Activated CD8-positive, alpha-beta T cell treated with anti-CD3 and anti-CD28 coated beads, Interleukin-2, amount 10 ng/mL, durations not matched to agents 7 days and 5 days (primary cell): ENCODE data around the gene AAGAB. TPM values are rescaled to one million over a fixed set of nuclear protein-coding genes. Genes with fewer than 3 reads are reported as not detected.
A peak's percentile ranks its signal among the peaks of the same experiment; 100 is the strongest.

ENCODE experiments used
- ATAC-seq: fragments of 150-1000 bp; cut with Tn5 transposase; one replicate; pipeline ENCODE4 v1.10.0; 2021; ENCODE audit warnings: moderate library complexity
- CTCF ChIA-PET: fragments of 350-600 bp; sonication (Branson Sonifier 250); formaldehyde crosslinking; loops from one replicate; lab custom pipeline; 2021; ENCODE audit warnings: antibody characterized with exemption; lab: Charles Lee
- POLR2A ChIA-PET: fragments of 350-600 bp; sonication (Branson Sonifier 250); formaldehyde crosslinking; loops from one replicate; lab custom pipeline; 2021; ENCODE audit warnings: antibody characterized with exemption; lab: Charles Lee
- DNase-seq: peaks from one replicate; pipeline ENCODE4 v3.0.0-alpha.2; 2020
- H3K27ac Mint-ChIP-seq: one replicate; pipeline ENCODE4 v1.8.0; 2021; ENCODE audit warnings: mild to moderate bottlenecking, mixed read lengths
- H3K27me3 Mint-ChIP-seq: one replicate; pipeline ENCODE4 v1.8.0; 2021; ENCODE audit warnings: low read depth, mixed read lengths
- H3K36me3 Mint-ChIP-seq: one replicate; pipeline ENCODE4 v1.8.0; 2021; ENCODE audit warnings: low read depth, mixed read lengths
- H3K4me1 Mint-ChIP-seq: one replicate; pipeline ENCODE4 v1.8.0; 2021; ENCODE audit warnings: low read depth, mixed read lengths
- H3K4me3 Mint-ChIP-seq: one replicate; pipeline ENCODE4 v1.8.0; 2021; ENCODE audit warnings: mild to moderate bottlenecking, mixed read lengths
- H3K9me3 Mint-ChIP-seq: one replicate; pipeline ENCODE4 v1.8.0; 2022; ENCODE audit warnings: mixed read lengths; ENCODE audit not compliant: insufficient read depth
- total RNA-seq, 2 experiments: library from RNA; stranded (reverse); gene quantifications; one replicate each; pipeline ENCODE4 v1.2.3, GENCODE V29; 2021

AAGAB gene
- total RNA-seq, 2 experiments from 2014 or later = 57.2 TPM

GRCh38 chr15:67202991-67203390 lies 51.5 kb downstream of the AAGAB start:
- ChIA-PET CTCF (no interaction called here), POLR2A (no interaction called here)
- no peak overlapping the region for H3K27ac Mint-ChIP-seq
- no peak for DNase-seq
- H3K4me1 Mint-ChIP-seq = peaks cover 11% of the 10 kb centered on the region
- no peak for ATAC-seq
- H3K4me3 Mint-ChIP-seq = no peak overlapping the region
- no peaks in the 10 kb centered on the region for H3K9me3 Mint-ChIP-seq
- no peaks in the 10 kb centered on the region for H3K27me3 Mint-ChIP-seq
- peaks cover 63% of the 10 kb centered on the region for H3K36me3 Mint-ChIP-seq

GRCh38 chr15:67202091-67202490 lies 52.4 kb downstream of the AAGAB start:
- ChIA-PET CTCF (no interaction called here), POLR2A (no interaction called here)
- Mint-ChIP-seq H3K4me1 (peaks cover 13% of the 10 kb centered on the region), H3K27me3 (no peaks in the 10 kb centered on the region), H3K36me3 (peaks cover 65% of the 10 kb centered on the region), H3K9me3 (no peaks in the 10 kb centered on the region), H3K4me3 (no peak overlapping the region), H3K27ac (no peak overlapping the region)
- DNase-seq = no peak
- no peak for ATAC-seq

- Mint-ChIP-seq H3K9me3 (no peaks in the 10 kb centered on the region), H3K36me3 (peaks cover 71% of the 10 kb centered on the region), H3K27ac (no peak overlapping the region), H3K27me3 (no peaks in the 10 kb centered on the region), H3K4me1 (peaks cover 13% of the 10 kb centered on the region), H3K4me3 (no peak overlapping the region)
- CTCF ChIA-PET = interaction anchor here (1.5 kb wide), 1 partner anchor 255 kb away, joined by 3 read pairs; no protein-coding TSS in a partner anchor
- DNase-seq (no peak), ATAC-seq (no peak)
- POLR2A ChIA-PET = no interaction called here
These were observed 53.3 kb downstream of the AAGAB start for GRCh38 chr15:67201136-67201535.

- DNase-seq (no peak), ATAC-seq (no peak)
- Mint-ChIP-seq H3K4me1 (peaks cover 13% of the 10 kb centered on the region), H3K9me3 (no peaks in the 10 kb centered on the region), H3K36me3 (peaks cover 70% of the 10 kb centered on the region), H3K27ac (no peak overlapping the region), H3K4me3 (no peak overlapping the region), H3K27me3 (no peaks in the 10 kb centered on the region)
- POLR2A ChIA-PET = no interaction called here
- CTCF ChIA-PET = interaction anchor here (1.0 to 1.9 kb wide), 3 partner anchors 40 to 254 kb away, joined by 3 to 8 read pairs (median 3); no protein-coding TSS in a partner anchor
These were observed 54.3 kb downstream of the AAGAB start for GRCh38 chr15:67199881-67200763.

GRCh38 chr15:67199391-67199790 lies 55.1 kb downstream of the AAGAB start:
- Mint-ChIP-seq H3K4me3 (no peak overlapping the region), H3K4me1 (peaks cover 13% of the 10 kb centered on the region), H3K36me3 (peaks cover 75% of the 10 kb centered on the region), H3K27ac (no peak overlapping the region), H3K9me3 (no peaks in the 10 kb centered on the region), H3K27me3 (no peaks in the 10 kb centered on the region)
- ChIA-PET CTCF (interaction anchor here (1.9 kb wide), 1 partner anchor 41 kb away, joined by 8 read pairs; no protein-coding TSS in a partner anchor), POLR2A (no interaction called here)
- ATAC-seq (no peak), DNase-seq (no peak)

GRCh38 chr15:67198157-67198754 lies 56.2 kb downstream of the AAGAB start:
- H3K27ac Mint-ChIP-seq = peak overlapping the region; percentile 12
- DNase-seq = no peak
- ChIA-PET CTCF (interaction anchor here (1.2 to 1.9 kb wide), 3 partner anchors 19 to 230 kb away, joined by 3 to 8 read pairs (median 4); no protein-coding TSS in a partner anchor), POLR2A (no interaction called here)
- H3K4me1 Mint-ChIP-seq = peaks cover 13% of the 10 kb centered on the region
- H3K27me3 Mint-ChIP-seq = no peaks in the 10 kb centered on the region
- H3K9me3 Mint-ChIP-seq = no peaks in the 10 kb centered on the region
- peaks cover 74% of the 10 kb centered on the region for H3K36me3 Mint-ChIP-seq
- ATAC-seq = no peak
- no peak overlapping the region for H3K4me3 Mint-ChIP-seq

- no peaks in the 10 kb centered on the region for H3K9me3 Mint-ChIP-seq
- CTCF ChIA-PET = interaction anchor here (1.5 kb wide), 1 partner anchor 230 kb away, joined by 3 read pairs; no protein-coding TSS in a partner anchor
- no peak for ATAC-seq
- POLR2A ChIA-PET = no interaction called here
- H3K4me1 Mint-ChIP-seq = peaks cover 15% of the 10 kb centered on the region
- H3K4me3 Mint-ChIP-seq = no peak overlapping the region
- H3K27me3 Mint-ChIP-seq = no peaks in the 10 kb centered on the region
- peak overlapping the region; percentile 45 for H3K27ac Mint-ChIP-seq
- H3K36me3 Mint-ChIP-seq = peaks cover 73% of the 10 kb centered on the region
- DNase-seq = no peak
These were observed 57.1 kb downstream of the AAGAB start for GRCh38 chr15:67197364-67197695.

- ChIA-PET CTCF (interaction anchor here (1.5 kb wide), 1 partner anchor 229 kb away, joined by 3 read pairs; no protein-coding TSS in a partner anchor), POLR2A (no interaction called here)
- no peak overlapping the region for H3K4me3 Mint-ChIP-seq
- H3K27me3 Mint-ChIP-seq = no peaks in the 10 kb centered on the region
- no peak overlapping the region for H3K27ac Mint-ChIP-seq
- ATAC-seq (no peak), DNase-seq (no peak)
- peaks cover 72% of the 10 kb centered on the region for H3K36me3 Mint-ChIP-seq
- H3K4me1 Mint-ChIP-seq = peaks cover 20% of the 10 kb centered on the region
- no peaks in the 10 kb centered on the region for H3K9me3 Mint-ChIP-seq
These were observed 57.6 kb downstream of the AAGAB start for GRCh38 chr15:67196672-67197363.

GRCh38 chr15:67196222-67196621 lies 58.2 kb downstream of the AAGAB start:
- CTCF ChIA-PET = no interaction called here
- Mint-ChIP-seq H3K4me3 (no peak overlapping the region), H3K4me1 (peaks cover 18% of the 10 kb centered on the region), H3K9me3 (no peaks in the 10 kb centered on the region), H3K27me3 (no peaks in the 10 kb centered on the region), H3K36me3 (peaks cover 67% of the 10 kb centered on the region), H3K27ac (no peak overlapping the region)
- DNase-seq (no peak), ATAC-seq (no peak)
- POLR2A ChIA-PET = no interaction called here

- Mint-ChIP-seq H3K4me1 (peaks cover 18% of the 10 kb centered on the region), H3K27ac (no peak overlapping the region), H3K36me3 (peaks cover 65% of the 10 kb centered on the region), H3K4me3 (no peak overlapping the region), H3K9me3 (no peaks in the 10 kb centered on the region), H3K27me3 (no peaks in the 10 kb centered on the region)
- ATAC-seq (no peak), DNase-seq (no peak)
- POLR2A ChIA-PET = no interaction called here
- CTCF ChIA-PET = no interaction called here
These were observed 59.2 kb downstream of the AAGAB start for GRCh38 chr15:67195305-67195704.

- H3K4me3 Mint-ChIP-seq = no peak overlapping the region
These were observed 60.0 kb downstream of the AAGAB start for GRCh38 chr15:67194171-67195114.

More at GRCh38 chr15:67194171-67195114, 60.0 kb downstream of the AAGAB start:
- H3K4me1 Mint-ChIP-seq = peaks cover 18% of the 10 kb centered on the region
- no peaks in the 10 kb centered on the region for H3K9me3 Mint-ChIP-seq
- peaks cover 66% of the 10 kb centered on the region for H3K36me3 Mint-ChIP-seq
- CTCF ChIA-PET = no interaction called here
- no peak for DNase-seq
- no peak for ATAC-seq
- H3K27me3 Mint-ChIP-seq = no peaks in the 10 kb centered on the region
- peak overlapping the region; percentile 10 for H3K27ac Mint-ChIP-seq
- POLR2A ChIA-PET = no interaction called here
